HG02981 (cell line): ENCODE data around the gene GALNT2.

ENCODE experiments used
- ATAC-seq: cut with Tn5 transposase; IDR thresholded peaks from one replicate; pipeline ENCODE4 v1.9.1; 2021; ENCODE audit warnings: mild to moderate bottlenecking, moderate library complexity; ENCODE audit not compliant: unreplicated experiment

GALNT2 gene

GRCh38 chr1:230312676-230313075 is 245.6 kb downstream of the GALNT2 start:
- ATAC-seq = no peak

- no peak for ATAC-seq
These were observed 246.6 kb downstream of the GALNT2 start for GRCh38 chr1:230313453-230314141.

GRCh38 chr1:230314142-230314470 is 247.1 kb downstream of the GALNT2 start:
- no peak for ATAC-seq

- no peak for ATAC-seq
These were observed 248.1 kb downstream of the GALNT2 start for GRCh38 chr1:230315099-230315498.

GRCh38 chr1:230316864-230317745 is 250.1 kb downstream of the GALNT2 start:
- ATAC-seq = no peak

GRCh38 chr1:230317823-230318819 is 251.1 kb downstream of the GALNT2 start:
- ATAC-seq = no peak

GRCh38 chr1:230319014-230319747 is 252.1 kb downstream of the GALNT2 start:
- no peak for ATAC-seq

GRCh38 chr1:230320804-230321203 is 253.8 kb downstream of the GALNT2 start:
- ATAC-seq = no peak

GRCh38 chr1:230321341-230321740 is 254.3 kb downstream of the GALNT2 start:
- ATAC-seq = no peak

GRCh38 chr1:230321741-230322420 is 254.8 kb downstream of the GALNT2 start:
- no peak for ATAC-seq

- ATAC-seq = no peak
These were observed 255.4 kb downstream of the GALNT2 start for GRCh38 chr1:230322421-230322756.

- ATAC-seq = no peak
These were observed 256.0 kb downstream of the GALNT2 start for GRCh38 chr1:230322967-230323547.

- ATAC-seq = no peak
These were observed 256.6 kb downstream of the GALNT2 start for GRCh38 chr1:230323686-230324085.

- no peak for ATAC-seq
These were observed 260.2 kb downstream of the GALNT2 start for GRCh38 chr1:230326971-230327891.

GRCh38 chr1:230327892-230328284 is 260.9 kb downstream of the GALNT2 start:
- no peak for ATAC-seq

- ATAC-seq = no peak
These were observed 261.4 kb downstream of the GALNT2 start for GRCh38 chr1:230328342-230329015.

GRCh38 chr1:230330157-230330556 is 263.1 kb downstream of the GALNT2 start:
- no peak for ATAC-seq
